GM18861 (cell line): ENCODE measurements around the gene ANKZF1.

ENCODE experiments used
- ATAC-seq: cut with Tn5 transposase; IDR thresholded peaks from one replicate; pipeline ENCODE4 v1.9.1; 2021; ENCODE audit not compliant: unreplicated experiment

ANKZF1 gene

GRCh38 chr2:219280651-219281050 is 51.0 kb downstream of the ANKZF1 start:
- no peak for ATAC-seq

- no peak for ATAC-seq
Observed at GRCh38 chr2:219281588-219281987, 52.0 kb downstream of the ANKZF1 start.

- ATAC-seq = no peak
Observed at GRCh38 chr2:219282375-219282774, 52.8 kb downstream of the ANKZF1 start.

- ATAC-seq = no peak
Observed at GRCh38 chr2:219282943-219283581, 53.5 kb downstream of the ANKZF1 start.

- no peak for ATAC-seq
Observed at GRCh38 chr2:219284501-219285372, 55.1 kb downstream of the ANKZF1 start.

- ATAC-seq = no peak
Observed at GRCh38 chr2:219285373-219285735, 55.7 kb downstream of the ANKZF1 start.

GRCh38 chr2:219285894-219286425 is 56.4 kb downstream of the ANKZF1 start:
- no peak for ATAC-seq
